GM18499 (cell line): ENCODE data around the gene AMBRA1.
A peak's percentile ranks its signal among the peaks of the same experiment; 100 is the strongest.

Experiments used
- ATAC-seq: cut with Tn5 transposase; IDR thresholded peaks from one replicate; pipeline ENCODE4 v1.9.1; 2021; ENCODE audit warnings: moderate number of reproducible peaks; ENCODE audit not compliant: insufficient read depth, unreplicated experiment

The AMBRA1 gene, protein sequence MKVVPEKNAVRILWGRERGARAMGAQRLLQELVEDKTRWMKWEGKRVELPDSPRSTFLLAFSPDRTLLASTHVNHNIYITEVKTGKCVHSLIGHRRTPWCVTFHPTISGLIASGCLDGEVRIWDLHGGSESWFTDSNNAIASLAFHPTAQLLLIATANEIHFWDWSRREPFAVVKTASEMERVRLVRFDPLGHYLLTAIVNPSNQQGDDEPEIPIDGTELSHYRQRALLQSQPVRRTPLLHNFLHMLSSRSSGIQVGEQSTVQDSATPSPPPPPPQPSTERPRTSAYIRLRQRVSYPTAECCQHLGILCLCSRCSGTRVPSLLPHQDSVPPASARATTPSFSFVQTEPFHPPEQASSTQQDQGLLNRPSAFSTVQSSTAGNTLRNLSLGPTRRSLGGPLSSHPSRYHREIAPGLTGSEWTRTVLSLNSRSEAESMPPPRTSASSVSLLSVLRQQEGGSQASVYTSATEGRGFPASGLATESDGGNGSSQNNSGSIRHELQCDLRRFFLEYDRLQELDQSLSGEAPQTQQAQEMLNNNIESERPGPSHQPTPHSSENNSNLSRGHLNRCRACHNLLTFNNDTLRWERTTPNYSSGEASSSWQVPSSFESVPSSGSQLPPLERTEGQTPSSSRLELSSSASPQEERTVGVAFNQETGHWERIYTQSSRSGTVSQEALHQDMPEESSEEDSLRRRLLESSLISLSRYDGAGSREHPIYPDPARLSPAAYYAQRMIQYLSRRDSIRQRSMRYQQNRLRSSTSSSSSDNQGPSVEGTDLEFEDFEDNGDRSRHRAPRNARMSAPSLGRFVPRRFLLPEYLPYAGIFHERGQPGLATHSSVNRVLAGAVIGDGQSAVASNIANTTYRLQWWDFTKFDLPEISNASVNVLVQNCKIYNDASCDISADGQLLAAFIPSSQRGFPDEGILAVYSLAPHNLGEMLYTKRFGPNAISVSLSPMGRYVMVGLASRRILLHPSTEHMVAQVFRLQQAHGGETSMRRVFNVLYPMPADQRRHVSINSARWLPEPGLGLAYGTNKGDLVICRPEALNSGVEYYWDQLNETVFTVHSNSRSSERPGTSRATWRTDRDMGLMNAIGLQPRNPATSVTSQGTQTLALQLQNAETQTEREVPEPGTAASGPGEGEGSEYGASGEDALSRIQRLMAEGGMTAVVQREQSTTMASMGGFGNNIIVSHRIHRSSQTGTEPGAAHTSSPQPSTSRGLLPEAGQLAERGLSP (N-terminal part only)

DNA sequence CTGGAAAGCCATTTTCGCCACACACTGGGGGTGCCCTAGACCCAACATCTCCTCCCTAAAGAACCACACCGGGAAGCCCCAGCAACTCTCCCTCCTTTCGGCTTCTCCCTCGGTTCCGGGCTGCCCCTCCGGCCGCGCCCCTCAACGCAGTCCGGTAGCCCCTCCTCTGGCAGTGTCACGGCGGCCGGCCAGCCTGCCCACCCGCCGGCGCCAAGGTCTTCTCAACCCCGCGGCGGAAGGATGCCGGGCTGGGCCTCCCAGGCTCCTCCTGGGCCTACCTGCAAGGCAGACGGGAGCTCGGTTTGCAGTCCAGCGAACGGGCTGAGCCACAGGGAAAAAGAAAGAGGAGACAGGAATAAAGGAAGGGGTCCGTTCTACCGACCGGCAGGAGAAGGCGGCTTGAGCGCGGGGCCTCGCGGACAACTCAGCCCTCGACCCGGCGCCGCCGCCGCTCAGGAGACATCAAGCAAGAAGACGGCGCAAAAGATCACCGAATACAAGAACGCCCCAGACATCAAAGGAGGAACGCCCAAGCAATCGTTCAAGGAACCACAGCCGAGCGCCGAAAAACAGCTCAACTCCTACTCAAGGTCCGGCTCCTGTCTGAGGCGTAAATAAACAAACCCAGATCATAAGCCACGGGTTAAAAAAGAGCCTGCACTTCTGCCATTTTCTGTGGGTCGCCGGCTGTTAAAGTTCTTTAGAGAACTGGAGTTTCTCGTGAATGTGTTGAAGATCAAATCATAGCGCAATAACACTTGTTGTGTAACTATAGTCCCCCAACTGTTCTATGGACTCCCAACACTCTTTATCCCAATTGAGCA, at the start of gene AMBRA1:
AMBRA1 (minus strand) TSS at position 474 of the 824 bp plus-strand sequence. CDS start 45,643 bp downstream, outside the sequence.
- ATAC-seq: peak; percentile 52

DNA sequence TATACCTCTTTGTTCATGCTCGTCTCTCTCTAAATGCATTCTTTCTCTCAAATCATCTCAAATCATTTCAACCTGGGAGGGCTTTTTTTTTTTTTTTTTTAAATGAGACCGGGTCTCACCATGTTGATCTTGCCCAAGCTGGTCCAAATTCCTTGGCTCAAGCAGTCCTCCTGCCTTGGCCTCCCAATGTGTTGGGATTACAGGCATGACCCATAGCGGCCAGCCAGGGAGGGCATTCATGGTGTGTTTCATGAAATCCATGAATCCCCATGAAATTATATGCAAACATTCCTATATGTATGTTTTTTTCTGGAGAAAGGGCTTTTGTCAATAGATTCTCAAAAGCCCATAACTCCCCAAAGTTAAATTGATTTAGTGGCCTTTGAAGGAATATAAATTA, 49.7 kb upstream of the AMBRA1 start:
- no peak for ATAC-seq

DNA sequence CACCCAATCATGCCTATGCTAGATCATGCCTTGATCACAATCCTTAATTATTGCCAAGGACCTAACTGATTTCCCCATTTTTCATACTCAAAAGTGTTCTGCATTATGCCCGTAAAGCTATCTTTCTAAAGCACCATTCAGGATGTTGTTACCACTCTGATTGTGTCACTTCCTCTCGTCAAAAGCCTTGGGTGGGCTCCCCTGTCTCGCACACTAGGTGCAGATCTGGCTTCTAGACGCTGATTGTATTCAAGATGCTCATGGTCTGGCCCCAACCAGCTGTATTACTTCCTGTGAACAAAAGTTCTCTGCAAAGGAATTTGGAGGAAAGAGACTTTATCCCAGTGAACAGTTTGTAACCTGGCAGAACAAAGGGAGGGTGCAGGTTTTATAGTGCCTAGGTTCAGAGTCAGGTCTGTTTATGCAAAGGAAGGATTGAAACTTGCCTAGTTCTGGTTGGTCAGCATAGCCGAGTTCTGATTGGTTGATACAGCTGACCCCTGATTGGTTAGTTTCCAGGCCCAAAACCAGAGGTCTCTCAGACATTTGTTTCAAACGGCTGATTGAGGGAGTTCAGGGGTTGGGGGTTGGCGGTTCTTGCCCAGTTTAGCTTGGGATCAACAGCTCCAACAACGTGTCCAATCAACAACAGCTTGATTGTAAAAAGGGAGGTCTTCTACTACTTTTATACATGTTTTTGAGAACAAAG, 49.0 kb upstream of the AMBRA1 start:
- ATAC-seq: no peak

DNA sequence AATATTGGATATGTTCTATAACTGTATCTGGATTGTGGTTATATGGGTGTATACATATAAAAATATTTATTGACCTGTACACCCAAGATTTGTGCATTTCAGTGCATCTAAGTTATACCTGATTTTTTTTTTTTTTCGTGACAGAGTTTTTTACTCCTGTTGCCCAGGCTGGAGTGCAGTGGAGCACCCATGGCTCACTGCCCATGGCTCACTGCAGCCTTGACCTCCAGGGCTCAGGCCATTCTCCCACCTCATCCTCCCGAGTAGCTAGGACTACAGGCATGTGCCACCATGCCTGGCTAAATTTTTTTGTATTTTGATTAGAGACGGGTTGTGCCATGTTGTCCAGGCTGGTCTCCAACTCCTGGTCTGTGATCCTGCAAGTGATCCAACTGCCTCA, 47.8 kb upstream of the AMBRA1 start:
- ATAC-seq: no peak

DNA sequence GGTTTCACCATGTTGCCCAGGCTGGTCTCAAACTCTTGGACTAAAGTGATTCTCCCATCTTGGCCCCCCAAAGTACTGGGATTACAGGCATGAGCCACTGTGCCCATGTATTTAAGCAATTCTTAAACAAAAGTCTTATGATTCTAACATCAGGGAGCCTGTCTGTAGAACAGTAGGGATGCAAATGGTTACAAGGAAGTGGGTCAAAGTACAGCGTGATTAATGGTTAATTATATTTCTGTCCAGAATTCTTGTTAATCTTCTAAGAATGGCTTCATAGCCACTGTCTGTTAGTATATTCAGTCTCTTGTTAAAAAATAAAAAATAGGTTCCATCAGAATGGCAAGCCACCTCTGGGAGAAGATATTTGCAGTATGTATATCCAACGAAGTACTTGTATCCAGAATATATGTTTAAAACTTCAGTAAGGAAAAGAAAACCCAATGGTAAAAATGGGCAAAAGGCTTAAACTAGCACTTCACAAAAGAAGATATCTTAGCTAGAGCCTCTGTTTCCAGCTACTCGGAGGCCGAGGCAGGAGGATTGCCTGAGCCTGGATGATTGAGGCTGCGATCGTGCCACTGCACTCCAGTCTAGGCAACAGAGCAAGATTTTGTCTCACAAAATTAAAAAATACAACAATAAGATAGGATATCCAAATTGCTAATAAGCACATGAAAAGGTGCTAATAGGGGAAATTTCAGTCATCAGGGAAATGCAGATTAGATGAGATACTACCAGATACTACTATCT, 46.4 kb upstream of the AMBRA1 start:
- no peak for ATAC-seq

DNA sequence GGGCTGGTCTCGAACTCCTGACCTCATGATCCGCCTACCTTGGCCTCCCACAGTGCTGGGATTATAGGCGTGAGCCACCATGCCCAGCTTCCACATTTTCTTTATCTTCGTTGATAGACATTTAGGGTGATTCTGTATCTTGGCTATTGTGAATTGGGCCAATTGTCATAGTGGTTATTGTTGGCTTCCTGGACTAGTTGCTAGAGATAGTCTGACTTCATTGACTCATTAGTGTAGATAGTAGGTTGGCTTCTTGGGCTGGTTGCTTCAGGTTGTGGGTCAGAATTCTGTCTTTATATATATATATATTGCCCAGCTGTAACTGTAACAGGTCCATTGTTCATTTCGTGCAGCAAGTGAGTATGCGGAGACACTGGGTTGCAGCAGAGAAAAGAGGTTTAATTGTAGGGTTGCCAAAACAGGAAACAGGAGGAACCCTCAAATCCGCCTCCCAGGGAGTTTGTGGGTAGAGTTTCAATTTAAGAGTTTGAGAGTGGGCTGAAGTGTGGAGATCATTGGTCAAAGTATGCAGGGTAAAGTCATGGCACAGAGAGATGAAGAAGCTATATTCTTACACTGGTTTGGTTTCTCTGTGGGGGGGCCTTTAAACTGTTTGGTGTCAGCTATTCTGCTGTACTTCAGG, 45.5 kb upstream of the AMBRA1 start:
- no peak for ATAC-seq

DNA sequence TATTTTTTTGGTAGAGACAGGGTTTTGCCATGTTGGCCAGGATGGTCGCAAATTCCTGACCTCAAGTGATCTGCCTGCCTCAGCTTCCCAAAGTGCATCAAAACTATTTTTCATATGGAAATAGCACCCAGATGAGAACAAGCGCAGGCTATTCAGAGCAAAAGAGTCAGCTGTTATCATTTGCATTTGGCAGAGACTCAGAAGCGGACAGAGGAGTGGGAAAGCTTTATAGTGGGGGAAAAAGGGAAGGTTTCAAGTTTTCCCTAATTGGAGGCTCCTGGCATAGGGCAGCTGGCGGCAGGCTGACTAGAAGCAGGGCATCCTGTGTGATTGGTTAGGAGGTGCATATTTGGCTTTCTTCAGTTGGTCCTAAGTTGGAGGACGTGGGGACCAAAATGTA, 43.7 kb upstream of the AMBRA1 start:
- ATAC-seq: no peak

DNA sequence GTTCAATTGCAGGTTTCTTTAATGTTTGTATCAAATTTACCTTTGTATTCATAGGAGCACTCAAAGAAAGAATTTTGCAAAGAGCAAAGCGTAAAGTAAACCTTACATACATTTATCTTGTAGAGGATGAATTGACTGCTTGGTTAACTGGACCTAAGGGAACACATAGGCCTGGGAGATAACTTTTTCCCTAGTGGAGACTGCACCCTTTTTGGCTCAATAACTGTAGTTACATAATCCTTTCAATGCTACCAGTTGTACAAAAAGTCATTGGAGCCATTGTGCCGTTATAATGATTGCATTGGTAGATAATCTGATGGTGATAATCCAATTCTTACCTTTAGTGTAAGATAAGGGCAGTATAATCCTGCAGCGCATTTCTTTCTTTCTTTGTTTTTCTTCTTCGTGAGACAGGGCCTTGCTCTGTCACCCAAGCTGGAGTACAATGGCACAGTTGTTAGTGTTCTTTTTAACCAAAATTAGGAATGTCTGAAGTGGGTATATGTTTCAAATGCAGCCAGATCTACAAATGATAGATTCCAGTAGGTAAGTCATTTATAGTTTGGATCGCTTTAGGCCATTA, 41.8 kb upstream of the AMBRA1 start:
- no peak for ATAC-seq

DNA sequence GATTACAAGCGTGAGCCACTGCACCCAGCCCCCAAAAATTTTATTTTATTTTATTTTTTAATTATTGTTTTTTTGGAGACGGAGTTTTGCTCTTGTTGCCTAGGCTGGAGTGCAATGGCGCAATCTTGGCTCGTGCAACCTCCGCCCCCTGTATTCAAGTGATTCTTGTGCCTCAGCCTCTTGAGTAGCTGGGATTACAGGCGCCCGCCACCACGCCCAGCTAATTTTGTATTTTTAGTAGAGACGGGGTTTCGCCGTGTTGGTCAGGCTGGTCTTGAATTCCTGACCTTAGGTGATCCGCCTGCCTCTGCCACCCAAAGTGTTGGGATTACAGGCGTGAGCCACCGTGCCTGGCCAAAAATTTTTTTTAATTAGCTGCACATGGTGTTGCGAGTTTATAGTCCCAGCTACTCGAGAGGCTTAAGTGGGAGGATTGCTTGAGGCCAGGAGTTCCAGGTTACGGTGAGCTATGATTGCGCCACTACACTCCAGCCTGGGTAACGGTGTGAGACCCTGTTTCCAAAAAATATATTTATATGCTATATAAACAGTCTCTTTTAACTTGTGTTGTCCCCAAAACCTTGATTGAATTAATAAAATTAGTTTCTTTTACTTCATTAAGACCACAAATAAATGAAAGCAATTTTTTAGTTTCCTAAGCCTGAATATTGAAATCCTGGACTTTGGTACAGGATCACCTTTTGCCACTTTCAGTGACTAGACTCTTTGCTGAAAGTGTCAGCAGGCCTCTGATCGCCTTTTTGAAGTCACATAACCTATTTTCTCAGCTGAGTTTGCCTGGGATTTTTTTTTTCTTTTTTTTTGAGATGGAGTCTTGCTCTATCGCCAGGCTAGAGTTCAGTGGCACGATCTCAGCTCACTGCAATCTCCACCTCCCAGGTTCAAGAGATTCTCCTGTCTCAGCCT, 39.7 kb upstream of the AMBRA1 start:
- ATAC-seq: no peak

DNA sequence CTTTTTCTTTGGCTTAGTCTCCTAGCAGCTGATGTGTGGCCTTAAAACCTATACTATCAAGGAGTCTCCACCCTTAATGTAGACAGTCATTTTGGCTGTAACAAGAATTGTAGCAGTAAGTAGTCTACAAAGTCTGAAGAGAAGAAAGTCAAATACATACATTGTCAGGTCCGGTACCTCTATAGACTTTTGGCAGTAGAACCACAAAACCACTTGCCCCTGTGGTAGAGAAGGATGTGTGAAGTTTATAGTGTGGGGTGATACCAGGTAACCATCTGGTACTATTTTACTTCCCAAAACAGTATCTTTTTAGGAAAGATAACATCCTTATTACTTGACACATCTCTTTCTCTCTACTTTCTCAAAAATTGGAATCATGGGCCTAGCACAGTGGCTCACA, 38.7 kb upstream of the AMBRA1 start:
- no peak for ATAC-seq

DNA sequence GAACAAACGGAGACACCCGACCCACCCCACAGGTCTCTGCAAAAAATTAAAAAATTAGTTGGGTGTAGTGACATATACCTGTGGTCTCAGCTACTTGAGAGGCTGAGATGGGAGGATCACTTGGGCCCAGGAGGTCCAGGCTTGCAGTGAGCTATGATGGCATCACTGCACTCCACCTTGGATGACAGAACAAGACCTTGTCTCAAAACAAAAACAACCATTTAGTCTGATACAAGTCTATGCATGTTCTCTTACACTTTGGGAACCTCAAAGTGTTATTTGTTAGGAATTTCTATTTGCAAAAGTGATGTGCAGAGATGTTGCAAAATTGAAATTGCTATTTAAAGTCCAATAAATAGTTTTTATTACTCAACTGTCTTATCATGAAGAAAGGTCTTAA, 37.9 kb upstream of the AMBRA1 start:
- ATAC-seq: no peak

DNA sequence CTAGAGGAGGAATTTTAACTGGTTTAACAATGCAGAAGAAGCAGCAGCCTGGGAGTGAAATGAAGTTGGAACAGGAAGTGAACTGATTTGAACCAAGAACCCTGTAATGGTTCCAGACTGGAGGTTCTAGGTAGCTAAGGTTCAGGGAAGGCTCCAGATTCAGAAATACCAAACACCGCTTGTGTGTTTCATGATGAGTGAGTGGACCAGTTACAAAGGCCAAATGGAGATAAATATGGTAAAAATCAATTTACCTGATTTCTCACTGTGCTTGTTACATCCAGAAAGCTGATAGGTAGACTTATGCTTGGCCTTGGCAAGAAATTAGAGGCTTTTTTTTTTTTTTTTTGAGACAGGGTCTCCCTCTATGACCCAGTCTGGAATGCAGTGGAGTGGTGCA, 36.4 kb upstream of the AMBRA1 start:
- no peak for ATAC-seq

DNA sequence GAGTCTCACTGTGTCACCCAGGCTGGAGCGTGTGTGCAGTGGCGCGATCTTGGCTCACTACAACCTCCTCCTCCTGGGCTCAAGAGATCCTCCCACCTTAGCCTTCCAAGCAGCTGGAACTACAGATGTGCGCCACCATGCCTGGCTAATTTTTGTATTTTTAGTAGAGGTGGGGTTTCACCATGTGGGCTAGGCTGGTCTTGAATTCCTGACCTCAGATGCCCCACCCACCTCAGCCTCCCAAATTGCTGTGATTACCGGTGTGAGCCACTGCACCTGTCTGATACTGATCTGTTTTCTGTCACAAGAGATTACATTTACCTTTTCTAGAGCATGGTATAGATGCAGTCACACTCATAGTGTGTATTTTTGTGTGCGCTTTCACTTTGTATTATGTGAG, 35.1 kb upstream of the AMBRA1 start:
- ATAC-seq: no peak

DNA sequence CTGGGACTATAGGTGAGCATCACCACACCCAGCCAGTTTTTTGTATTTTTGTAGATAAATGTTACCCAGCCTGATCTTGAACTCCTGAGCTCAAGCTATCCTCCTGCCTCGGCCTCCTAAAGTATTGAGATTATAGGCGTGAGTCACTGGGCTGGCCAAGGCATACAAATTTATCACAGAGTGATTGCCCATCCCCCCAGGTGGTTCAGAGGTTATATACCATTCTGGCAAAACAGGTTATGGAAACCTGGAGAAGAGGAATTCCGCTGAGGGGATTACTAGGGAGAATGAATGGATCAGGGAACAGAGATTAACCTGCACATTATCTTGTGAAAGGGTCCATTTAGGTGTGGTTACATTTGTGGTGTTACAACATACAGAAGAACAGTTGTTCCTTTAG, 31.6 kb upstream of the AMBRA1 start:
- no peak for ATAC-seq

DNA sequence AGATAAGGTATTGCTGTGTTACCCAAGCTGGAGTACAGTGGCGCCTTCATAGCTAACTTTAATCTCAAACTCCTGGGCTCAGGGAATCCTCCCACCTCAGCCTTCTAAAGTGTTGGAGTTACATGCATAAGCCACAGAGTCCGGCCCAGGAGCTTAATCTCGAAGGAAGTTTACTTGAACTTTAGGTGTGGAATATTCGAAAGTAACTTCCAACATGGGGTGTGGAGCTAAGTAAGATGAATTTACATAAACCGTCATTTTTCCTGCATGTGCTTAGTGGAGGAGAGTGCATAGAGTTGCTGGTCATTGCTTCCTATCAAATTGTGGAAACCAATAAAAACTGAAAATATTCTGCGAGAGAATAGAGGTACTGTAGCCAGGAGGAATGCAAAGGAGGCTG, 25.0 kb upstream of the AMBRA1 start:
- ATAC-seq: no peak

DNA sequence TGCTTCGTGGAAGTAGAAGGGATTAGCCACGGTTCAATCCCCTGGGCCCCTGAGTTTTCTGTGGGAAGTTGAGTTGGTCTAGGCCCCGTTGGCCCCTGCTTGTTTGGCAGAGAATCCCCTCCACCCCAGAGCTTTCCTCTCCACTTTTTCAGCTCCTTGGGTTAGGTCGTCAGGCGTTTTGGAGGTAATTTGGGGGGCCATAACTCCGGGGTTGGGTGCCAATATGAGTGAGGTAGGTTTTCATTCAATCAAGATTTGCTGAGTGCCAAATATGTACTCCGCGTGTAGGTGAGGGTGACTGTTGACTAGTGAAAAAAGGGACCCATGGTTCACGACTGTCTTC, 24.1 kb upstream of the AMBRA1 start:
- ATAC-seq: no peak
